A673 (cell line): ENCODE measurements around the gene TNFRSF11A.

ENCODE experiments used
- CTCF ChIP-seq: fragments of 300-800, 200-600 bp; sonication (generic); conservative IDR thresholded peaks from 2 replicates; pipeline ENCODE4 v1.5.1; 2017; ENCODE audit warnings: low read depth, mild to moderate bottlenecking, antibody characterized with exemption, low read length, moderate library complexity, mixed read lengths
- EZH2 ChIP-seq: fragments of 200-600 bp; sonication (generic); IDR thresholded peaks from 2 replicates; pipeline ENCODE4 v1.6.1; 2017; ENCODE audit warnings: borderline replicate concordance, low read depth, mild to moderate bottlenecking, mixed read lengths, antibody characterized with exemption, low read length; ENCODE audit not compliant: poor library complexity, severe bottlenecking

GRCh38 chr18:62343316-62343715 is 18.2 kb downstream of the TNFRSF11A start:
- TF ChIP-seq CTCF (no peak), EZH2 (no peak)
